NOMO-1 treated with dmso at 0.1 percent for 144 hours (cell line): ENCODE data around the gene SLC22A23.

Experiments
- DNase-seq: peaks from one replicate; lab custom pipeline; 2025; ENCODE audit not compliant: unreplicated experiment; lab: John Stamatoyannopoulos, UW

SLC22A23 gene

GRCh38 chr6:3406362-3406821, 50.5 kb downstream of the SLC22A23 start:
- no peak for DNase-seq

- no peak for DNase-seq
Observed at GRCh38 chr6:3405679-3406078, 51.2 kb downstream of the SLC22A23 start.

- DNase-seq, result no peak
Observed at GRCh38 chr6:3405182-3405518, 51.7 kb downstream of the SLC22A23 start.

- DNase-seq, result no peak
Observed at GRCh38 chr6:3403238-3404173, 53.3 kb downstream of the SLC22A23 start.

- DNase-seq, result no peak
Observed at GRCh38 chr6:3402310-3403237, 54.3 kb downstream of the SLC22A23 start.

- no peak for DNase-seq
Observed at GRCh38 chr6:3400162-3400561, 56.7 kb downstream of the SLC22A23 start.

GRCh38 chr6:3398755-3399696, 57.8 kb downstream of the SLC22A23 start:
- no peak for DNase-seq

- DNase-seq, result no peak
Observed at GRCh38 chr6:3398165-3398562, 58.7 kb downstream of the SLC22A23 start.

GRCh38 chr6:3397229-3398164, 59.4 kb downstream of the SLC22A23 start:
- DNase-seq, result no peak

- no peak for DNase-seq
Observed at GRCh38 chr6:3396503-3397180, 60.2 kb downstream of the SLC22A23 start.

- no peak for DNase-seq
Observed at GRCh38 chr6:3394671-3395070, 62.2 kb downstream of the SLC22A23 start.

- no peak for DNase-seq
Observed at GRCh38 chr6:3393836-3394202, 63.0 kb downstream of the SLC22A23 start.

- DNase-seq, result no peak
Observed at GRCh38 chr6:3392930-3393835, 63.7 kb downstream of the SLC22A23 start.

GRCh38 chr6:3391902-3392458, 64.9 kb downstream of the SLC22A23 start:
- DNase-seq, result no peak

- DNase-seq, result no peak
Observed at GRCh38 chr6:3390698-3391097, 66.2 kb downstream of the SLC22A23 start.

GRCh38 chr6:3389390-3390167, 67.3 kb downstream of the SLC22A23 start:
- DNase-seq, result no peak

- no peak for DNase-seq
Observed at GRCh38 chr6:3388786-3389185, 68.1 kb downstream of the SLC22A23 start.
